GM19035 (cell line): Measurements from ENCODE around the gene GAST.
"Not testable (repeated sequence)": the region's sequence is repeated elsewhere in the genome, so short reads cannot be mapped to it uniquely, and the experiment has no call there.

Experiments
- ATAC-seq: cut with Tn5 transposase; IDR thresholded peaks from one replicate; pipeline ENCODE4 v1.9.1; 2021; ENCODE audit not compliant: unreplicated experiment

The GAST gene, protein sequence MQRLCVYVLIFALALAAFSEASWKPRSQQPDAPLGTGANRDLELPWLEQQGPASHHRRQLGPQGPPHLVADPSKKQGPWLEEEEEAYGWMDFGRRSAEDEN

GRCh38 chr17:41711669-41712400, at the start of gene GAST:
Gene GAST (plus strand): TSS chr17:41712331. CDS start chr17:41715437, 3,106 bp downstream.
- no peak for ATAC-seq

DNA sequence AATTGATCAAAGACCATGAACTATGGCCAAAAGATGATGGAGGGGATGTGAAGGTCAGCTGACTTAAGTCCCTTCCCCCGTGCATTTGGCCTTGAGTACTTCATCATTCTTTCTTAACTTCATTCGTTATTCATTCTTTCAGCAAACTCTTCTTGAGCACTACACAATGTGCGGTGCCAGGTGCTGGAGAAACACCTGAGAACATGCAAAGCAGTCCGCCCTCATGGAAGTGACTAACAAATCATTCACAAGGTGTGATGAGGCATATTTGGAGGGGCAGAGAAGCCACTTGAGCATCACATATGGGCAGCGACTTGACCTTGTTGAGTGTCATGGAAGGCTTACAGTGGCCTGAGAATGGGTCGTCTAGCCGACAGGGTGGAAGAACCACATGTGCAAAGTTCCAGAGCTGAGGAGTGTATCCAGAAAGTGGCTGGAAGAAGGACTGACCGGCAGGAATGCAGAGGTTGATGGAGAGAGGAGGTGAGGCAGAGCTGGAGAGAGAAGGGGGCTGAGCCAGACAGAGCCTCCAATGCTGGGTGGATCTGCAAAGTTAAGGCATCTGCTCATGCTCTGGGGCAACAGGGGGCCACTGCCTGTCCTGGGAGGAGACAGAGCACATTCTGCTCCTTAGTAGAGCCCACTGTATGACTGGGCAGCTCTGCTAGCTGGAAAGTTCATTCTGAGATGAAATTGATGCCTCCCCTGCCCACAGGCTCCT, 48.5 kb upstream of the GAST start:
- ATAC-seq: no peak

GRCh38 chr17:41664172-41664457, 48.0 kb upstream of the GAST start:
- no peak for ATAC-seq

DNA sequence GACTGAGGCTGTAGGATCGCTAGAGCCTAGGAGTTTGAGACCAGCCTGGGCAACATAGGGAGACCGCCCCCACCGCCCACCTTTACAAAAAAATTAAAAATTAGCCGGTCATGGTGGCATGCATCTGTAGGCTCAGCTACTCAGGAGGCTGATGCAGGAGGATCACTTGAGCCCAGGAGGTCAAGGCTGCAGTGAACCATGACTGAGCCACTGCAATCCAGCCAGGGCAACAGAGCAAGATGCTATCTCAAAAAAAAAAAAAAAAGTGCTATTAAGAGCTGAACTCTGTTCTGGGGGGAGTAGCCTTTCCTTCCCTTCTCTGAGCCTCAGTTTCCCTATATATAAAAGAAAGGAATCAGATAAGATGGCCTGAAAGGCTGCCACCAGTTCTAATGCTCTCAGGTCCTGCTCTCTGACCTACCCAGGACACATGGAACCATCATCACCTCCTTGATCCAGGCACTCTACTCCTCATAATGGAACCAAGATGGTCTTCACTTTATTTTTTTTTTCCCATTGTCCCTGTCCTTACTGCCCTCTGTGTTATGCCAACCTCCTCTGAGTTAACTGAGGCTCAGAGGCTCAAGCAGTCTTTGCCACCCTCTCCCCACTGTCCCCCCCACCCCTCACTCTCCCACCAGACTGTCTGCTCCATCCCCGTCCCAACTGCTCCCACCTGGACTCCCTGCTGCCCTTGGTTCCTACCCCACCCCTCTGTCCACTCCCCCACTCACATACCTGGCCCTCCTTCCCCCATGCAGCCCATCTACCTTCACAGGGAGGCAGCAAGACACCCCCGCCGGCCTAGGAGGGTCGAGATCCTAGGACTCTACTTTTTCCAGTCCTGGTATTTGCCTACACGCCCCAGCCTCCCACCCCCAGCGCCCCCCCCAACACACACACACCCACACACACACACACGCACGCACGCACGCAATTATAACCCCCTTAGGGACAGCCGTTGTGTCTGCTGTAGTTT, 47.3 kb upstream of the GAST start:
- ATAC-seq: no peak

DNA sequence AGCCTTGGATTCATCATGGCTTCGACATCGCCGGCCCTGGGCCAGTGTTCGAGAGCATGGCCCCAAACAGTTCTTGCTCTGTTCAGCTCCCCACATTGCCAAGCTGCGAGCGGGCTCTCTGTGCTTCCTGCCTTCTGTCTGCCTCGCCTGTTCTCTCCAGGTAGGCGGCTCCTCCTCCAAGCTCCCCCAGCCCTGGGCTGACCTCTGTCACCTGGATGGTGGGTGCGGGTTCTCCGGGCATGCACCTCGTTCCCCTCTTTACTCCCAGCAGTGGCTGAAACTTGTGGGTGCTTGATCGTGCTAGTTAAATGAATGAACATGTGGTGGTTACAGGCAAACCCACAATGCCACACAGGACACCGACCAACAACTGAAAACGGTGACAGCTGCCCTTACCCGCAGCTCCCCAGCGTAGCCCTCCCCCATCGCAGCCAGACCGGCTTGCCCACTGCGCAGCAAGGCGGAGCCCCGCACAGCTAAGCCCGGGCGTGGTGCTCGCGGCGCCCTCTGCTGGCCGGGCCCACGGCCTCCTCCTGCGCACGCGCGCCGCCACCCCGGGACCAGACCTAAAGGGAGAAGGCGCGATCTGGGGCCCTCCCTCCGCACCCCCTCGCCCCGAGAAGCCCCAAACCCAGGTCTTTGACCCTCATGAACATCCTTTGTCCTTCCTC, 46.4 kb upstream of the GAST start:
- peak; percentile 70 for ATAC-seq

- peak; percentile 35 for ATAC-seq
Observed at GRCh38 chr17:41666237-41666641, 45.9 kb upstream of the GAST start.

GRCh38 chr17:41666708-41667279, 45.3 kb upstream of the GAST start:
- ATAC-seq: no peak

DNA sequence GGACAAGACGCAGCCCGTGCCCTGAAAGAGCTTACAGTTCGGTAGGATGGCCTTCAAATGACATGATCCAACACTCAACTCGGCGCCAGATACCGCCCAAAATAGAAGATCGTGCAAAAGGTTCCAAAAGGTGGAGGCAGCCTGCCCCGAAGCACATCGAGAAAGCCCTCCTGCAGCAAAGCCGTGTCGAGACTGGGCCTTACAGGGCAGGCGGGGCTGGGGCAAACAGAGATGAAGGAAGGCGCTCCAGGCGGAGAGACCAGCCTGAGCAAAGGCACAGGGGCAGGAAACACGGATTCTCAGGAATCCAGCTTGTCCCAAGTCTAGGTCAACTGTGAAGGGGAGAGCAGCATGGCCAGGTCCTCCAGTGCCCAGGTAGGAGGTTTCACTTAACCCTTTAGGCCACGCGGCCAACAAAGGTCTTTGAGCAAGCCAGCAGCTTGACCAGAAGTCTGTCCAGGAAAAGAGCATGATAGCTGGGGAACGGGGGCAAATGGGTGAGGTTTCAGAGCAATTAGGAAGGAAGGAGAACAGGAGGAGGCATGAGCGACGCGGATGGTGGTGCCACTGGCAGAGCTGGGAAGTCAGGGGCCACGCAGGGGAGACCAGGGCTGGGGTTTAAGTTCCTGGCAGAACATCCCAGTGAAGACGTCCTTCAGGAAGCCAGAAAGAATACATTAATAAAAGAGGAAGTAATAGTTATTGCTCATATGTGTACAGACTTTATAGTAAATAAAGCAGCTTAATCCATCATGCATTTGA, 44.7 kb upstream of the GAST start:
- no peak for ATAC-seq

DNA sequence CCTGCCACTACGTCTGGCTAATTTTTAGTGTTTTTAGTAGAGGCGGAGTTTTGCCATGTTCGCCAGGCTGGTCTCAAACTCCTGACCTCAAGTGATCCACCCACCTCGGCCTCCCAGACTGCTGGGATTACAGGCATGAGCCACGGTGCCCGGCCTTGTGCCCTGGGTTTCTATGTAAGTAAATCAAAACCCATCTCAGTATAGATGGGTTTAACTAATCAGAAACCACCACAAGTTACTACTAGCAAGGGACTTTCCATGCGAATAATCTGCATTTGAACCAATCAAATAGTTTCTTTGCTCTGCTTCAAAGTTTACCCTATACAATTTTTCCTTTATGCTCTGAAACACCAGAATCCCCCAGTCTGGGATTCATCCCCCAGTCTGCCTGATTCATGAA, 40.0 kb upstream of the GAST start:
- no peak for ATAC-seq

DNA sequence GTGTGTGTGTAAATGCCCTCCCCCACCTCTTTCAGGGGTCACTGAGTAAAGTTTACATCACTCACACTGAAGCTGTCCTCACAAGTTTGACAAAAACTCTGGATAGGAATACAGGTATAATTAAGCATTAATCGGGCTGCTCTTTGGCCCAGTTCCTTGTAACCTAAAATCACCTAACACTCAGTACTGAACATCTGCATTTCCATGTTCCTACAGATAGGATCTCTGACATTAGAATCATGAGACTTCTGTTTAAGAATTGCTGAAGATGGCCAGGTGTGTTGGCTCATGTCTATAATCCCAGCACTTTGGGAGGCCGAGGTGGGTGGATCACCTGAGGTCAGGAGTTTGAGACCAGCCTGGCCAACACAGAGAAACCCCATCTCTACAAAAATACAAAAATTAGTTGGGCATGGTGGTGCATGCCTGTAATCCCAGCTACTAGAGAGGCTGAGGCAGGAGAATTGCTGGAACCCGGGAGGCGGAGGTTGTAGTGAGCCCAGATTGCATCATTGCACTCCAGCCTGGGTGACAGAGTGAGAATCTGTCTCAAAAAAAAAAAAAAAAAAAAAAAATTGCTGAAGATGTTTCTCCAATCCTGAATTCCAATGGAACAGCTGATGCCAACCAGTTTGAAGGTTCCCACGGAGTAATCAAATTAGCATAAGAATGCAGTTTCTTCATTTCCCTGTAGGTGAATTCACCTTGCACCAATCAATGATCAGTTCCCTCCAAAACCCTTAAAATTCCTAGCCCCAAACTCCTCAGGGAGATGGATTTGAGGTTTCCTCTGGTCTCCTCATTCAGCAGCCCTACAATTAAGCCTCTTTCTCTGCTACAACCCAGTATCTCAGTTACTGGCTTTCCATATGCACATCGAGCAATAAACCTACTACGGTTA, 36.7 kb upstream of the GAST start:
- not testable (repeated sequence) for ATAC-seq

- no peak for ATAC-seq
Observed at GRCh38 chr17:41676058-41676419, 36.1 kb upstream of the GAST start.

GRCh38 chr17:41678411-41678906, 33.7 kb upstream of the GAST start:
- ATAC-seq: peak; percentile 25

- ATAC-seq: peak; percentile 67
Observed at GRCh38 chr17:41678907-41679739, 33.0 kb upstream of the GAST start.

DNA sequence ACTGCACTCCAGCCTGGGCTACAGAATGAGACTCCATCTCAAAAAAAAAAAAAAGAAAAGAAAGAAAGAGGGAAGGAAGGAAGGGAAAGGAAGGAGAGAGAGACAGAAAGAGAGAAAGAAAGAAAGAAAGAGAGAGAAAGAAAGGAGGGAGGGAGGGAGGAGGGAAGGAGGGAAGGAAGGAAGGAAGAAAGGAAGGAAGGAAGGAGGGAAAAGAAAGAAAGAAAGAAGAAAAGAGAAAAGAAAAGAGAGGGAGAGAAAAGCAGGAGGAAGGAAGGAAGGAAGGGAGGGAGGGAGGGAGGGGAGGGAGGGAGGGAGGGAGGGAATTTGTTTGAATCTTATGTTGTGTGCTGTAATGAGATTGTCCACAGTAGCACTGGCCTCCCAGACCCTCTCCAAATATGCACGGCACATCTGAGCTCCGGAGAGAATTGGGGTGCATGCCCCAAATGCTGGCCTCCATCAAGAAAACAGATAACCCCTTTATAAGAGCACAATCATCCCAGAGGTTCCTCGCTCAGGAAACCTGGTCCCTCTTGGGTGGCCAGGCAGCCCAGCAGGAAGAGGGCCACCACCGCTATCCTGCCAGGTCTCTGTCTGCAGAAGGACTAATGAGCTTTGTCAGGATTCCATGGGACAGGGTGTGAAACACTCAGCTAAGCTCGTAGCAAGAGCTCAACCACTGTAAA, 32.2 kb upstream of the GAST start:
- ATAC-seq: no peak

- ATAC-seq: no peak
Observed at GRCh38 chr17:41680426-41681040, 31.6 kb upstream of the GAST start.

DNA sequence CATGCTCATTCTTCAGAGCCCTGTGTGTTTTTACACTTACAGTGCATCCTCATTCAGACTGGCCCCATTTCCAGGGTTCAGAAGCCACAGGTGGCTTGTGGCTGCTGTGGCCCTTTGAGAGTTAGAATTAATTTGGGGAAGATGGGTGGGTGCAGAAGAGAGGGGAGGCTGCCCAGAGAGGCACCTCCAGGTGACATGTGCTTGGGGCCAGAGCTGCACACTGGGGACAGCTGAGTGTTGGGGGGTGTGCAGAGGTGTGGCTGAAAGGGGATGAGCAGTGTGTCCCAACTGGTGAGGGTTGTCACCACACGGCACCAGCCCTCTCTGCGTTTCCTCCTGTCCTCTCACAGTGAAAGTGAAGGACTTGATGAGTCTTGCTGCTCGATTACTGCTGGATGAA, 30.4 kb upstream of the GAST start:
- ATAC-seq: no peak

GRCh38 chr17:41682631-41683030, 29.5 kb upstream of the GAST start:
- ATAC-seq: no peak
